NOMO-1 treated with dmso at 0.1 percent for 144 hours (cell line): ENCODE results near the gene SCAF4.
"Not testable (repeated sequence)": the region's sequence is repeated elsewhere in the genome, so short reads cannot be mapped to it uniquely, and the experiment has no call there.

ENCODE experiments used
- DNase-seq: peaks from one replicate; lab custom pipeline; 2025; ENCODE audit not compliant: unreplicated experiment; lab: John Stamatoyannopoulos, UW

The SCAF4 gene

DNA sequence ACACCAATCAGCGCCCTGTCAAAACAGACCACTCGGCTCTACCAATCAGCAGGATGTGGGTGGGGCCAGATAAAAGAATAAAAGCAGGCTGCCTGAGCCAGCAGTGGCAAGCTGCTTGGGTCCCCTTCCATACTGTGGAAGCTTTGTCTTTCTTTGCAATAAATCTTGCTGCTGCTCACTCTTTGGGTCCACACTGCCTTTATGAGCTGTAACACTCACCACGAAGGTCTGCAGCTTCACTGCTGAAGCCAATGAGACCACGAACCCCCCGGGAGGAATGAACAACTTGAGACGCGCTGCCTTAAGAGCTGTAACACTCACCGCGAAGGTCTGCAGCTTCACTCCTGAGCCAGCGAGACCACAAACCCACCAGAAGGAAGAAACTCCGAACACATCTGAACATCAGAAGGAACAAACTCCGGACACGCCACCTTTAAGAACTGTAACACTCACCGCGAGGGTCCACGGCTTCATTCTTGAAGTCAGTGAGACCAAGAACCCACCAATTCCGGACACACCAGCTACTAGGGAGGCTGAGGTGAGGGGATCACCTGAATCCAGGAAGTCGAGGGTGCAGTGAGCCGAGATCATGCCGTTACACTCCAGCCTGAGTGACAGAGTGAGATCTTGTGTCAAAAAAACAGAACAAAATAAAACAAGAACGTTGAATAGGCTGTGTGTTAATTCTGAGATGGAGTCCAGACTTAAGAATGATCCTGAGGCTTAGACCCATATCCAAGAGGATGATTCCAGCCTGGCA is 76.9 kb downstream of the SCAF4 start:
- DNase-seq, result not testable (repeated sequence)

DNA sequence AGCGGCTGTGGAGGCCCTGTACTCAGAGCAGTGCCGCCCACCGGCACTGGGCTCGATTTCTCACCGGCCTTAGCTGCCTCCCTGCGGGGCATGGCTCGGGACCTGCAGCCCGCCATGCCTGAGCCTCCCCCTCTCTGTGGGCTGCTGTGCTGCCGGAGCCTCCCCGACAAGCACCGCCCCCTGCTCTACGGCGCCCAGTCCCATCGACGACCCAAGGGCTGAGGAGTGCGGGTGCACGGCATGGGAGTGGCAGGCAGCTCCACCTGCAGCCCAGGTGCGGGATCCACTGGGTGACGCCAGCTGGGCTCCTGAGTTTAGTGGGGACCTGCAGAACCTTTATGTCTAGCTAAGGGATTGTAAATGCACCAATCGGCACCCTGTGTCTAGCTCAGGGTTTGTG is 77.6 kb downstream of the SCAF4 start:
- DNase-seq, result no peak

DNA sequence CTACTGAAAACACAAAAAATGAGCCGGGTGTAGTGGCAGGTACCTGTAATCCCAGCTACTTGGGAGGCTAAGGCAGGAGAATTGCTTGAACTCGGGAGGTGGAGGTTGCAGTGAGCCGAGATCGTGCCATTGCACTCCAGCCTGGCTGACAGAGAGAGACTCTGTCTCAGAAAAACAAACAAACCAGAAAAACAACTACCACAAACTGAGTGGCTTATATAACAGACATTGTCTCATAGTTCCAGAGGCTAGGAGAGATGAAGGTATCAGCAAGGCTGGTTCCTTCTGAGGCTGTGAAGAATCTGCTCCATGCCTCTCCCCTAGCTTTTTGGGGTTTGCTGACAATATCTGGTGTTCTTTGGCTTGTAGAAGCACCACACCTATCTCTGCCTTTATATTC is 80.4 kb downstream of the SCAF4 start:
- DNase-seq, result not testable (repeated sequence)

DNA sequence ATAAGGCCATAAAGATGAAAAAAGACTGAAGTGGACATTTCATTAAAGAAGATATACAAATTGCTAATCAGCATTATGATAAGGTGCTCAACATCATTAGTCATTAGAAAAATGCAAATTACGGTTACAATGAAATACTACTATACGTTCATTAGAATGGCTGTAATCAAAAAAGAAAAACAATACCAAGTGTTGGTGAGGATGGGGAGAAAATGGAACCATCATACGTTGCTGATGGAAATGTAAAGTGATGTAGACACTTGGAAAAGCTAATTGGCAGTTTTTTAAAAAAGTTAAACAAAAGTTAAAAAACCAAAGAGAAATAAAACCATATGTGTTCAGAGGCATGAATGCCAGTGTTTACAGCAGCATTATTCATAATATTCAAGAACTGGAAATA is 81.0 kb downstream of the SCAF4 start:
- DNase-seq, result no peak

- DNase-seq, result no peak
Measured at GRCh38 chr21:31647650-31648049, 84.3 kb downstream of the SCAF4 start.

GRCh38 chr21:31644643-31645042 is 87.3 kb downstream of the SCAF4 start:
- DNase-seq, result no peak

DNA sequence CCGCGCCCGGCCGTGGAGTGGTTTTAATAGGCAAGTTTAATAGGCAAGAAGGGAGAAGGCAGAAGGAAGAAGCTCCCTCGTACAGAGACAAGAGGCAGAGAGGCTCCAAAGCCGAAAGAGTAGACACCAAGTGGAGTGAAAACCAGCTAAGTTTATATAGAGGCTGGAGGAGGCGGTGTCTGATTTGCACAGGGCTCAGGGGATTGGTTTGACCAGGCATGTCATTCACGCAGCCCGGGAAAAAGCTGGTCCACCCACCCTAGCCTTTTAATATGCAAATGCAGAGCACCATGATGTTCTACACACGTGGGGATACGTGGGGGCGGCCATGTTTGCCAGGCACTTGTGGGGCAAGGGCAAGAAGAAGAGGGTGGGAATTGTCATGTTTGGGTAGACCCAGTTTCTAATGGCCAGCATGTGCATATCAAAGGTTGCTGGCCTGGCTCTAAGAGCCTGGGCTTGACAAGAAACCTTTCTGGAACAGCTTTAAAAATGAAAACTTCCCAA is 90.4 kb downstream of the SCAF4 start:
- DNase-seq, result no peak

DNA sequence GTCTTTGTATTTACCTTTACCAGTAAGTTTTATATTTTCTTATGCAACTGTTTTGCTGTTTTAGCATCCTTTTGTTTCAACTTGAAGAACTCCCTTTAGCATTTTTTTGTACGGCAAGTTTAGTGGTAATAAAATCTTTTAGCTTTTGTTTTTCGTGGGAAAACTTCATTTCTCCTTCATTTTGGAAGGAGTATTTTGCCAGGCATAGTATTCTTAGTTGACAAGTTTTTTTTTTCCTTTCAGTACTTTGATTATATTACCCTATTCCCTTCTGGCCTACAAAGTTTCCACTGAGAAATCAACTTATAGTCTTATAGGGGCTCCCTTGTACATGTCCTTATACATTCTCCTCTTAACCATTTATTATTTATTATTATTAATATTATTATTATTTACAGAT is 95.0 kb downstream of the SCAF4 start:
- DNase-seq, result no peak

DNA sequence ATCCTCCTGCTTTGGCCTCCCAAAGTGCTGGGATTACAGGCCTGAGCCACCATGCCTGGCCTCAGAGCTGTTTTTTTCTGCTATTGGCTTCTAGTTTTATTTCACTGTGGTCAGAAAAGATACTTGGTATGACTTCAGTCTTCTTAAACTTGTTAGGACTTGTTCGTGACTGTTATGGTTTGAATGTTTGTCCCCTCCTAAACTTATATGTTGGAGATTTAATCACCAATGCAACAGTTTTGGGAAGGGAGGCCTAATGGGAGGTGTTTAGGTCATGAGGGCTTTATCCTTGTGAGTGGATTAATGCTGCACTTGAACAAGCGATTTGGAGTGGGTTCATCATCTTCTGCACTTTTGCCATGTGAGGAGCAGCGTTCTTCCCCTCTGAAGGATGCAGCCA is 96.9 kb downstream of the SCAF4 start:
- no peak for DNase-seq

DNA sequence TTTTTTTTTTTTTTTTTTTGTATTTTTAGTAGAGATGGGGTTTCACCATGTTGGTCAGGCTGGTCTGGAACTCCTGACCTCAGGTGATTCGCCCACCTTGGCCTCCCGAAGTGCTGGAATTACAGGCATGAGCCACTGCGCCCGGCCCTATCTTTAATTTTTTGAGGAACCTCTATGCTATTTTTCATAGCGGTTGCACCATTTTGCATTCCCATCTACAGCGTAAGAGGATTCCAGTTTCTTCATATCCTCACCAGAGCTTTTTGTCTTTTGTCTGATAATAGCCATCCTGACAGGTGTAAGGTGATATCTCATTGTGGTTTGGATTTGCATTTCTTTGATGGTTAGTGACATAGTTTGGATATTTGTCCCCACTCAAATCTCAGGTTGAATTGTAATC is 100.0 kb downstream of the SCAF4 start:
- DNase-seq, result not testable (repeated sequence)

DNA sequence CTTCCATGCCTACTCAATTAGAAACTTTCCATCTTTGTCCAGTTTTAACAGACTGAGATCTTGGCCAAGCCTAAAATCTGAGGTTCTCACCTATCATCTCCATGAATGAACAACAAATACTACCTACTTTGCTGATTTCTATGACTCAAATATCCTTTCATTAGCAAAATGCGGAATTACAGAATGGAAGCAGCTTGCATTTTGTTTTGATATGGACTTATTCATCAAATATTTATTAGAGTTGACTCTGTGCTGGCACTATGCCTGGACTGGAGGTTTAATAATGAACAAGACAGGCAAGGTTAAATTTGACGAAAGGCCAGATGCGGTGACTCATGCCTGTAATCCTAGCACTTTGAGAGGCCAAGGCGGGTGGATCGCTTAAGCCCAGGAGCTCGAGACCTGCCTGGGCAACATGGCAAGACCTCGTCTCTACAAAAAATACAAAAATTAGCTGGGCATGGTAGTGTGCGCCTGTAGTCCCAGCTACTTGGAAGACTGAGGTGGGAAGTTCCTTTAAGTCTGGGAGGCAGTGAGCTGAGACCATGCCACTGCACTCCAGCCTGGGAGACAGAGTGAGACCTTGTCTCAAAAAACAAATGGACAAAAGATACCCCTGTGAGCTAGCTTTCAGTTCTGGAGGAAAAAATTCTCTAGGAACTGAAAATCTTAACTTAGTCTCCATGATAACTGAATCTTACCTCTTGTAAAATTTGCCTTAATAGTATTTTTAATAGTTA is 101.8 kb downstream of the SCAF4 start:
- no peak for DNase-seq

DNA sequence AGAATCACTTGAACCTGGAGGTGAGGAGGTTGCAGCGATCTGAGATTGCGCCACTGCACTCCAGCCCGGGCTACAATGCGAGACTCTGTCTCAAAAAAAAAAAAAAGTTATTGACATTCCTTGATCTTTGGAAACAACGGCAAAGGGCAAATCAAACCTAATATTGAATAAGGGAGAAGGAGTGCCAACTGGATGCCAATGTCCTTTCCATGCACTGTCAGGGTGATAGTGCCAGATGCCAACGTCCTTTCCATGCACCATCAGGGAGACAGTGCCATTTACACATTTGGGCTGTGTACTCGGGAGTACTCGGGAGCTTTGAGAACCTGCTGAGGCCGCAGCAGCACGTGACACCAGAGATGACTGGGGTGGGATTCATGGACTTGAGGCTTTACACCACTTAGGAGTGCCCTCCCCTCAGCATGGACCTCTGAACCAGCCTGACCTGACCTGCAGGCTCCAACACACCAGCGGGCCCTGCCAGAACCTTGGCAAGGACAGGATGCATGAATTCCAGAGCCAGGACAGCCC is 106.9 kb downstream of the SCAF4 start:
- no peak for DNase-seq

DNA sequence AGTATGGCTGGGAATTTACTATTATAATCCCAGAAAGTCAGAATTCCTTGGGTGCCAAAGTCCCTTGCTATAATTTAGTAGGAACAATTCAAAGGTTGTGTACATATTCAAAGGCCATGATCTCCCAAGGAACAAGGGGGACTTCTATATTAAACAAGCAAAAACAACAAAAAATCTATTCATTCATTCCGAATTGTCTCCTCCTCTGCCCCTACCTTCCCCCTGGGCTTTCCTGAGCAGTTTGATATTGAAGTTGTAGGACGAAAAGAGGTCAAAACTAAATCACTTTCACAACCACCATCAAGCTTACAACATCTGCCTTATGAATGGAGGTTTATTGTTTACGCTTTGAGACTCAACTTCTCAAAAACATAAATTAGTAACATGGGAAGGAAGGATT is 107.7 kb downstream of the SCAF4 start:
- no peak for DNase-seq

DNA sequence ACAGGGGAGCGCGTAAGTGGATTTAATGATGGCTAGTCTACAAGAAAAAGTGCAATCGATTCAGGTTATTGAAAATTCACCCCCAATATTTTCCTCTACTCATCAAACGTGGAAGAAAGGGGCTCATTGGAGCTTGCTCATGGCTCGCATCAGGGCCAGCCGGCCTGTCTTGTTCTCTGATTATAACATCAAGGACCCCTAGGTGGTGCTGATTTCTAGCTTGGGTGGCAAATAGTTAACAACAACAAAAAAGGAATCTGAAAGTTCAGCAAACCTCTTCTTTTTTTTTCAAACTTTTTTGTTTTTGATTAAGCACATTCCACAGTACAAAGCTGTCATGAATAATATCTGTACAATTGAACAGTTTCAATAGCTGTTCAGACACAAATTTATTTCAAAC is 108.3 kb downstream of the SCAF4 start:
- DNase-seq, result no peak

- DNase-seq, result no peak
Measured at GRCh38 chr21:31622397-31622796, 109.5 kb downstream of the SCAF4 start.
